ENCODE results near the gene DARS1.

The DARS1 gene

GRCh38 chr2:136013955-136014354 lies 28.5 kb upstream of the DARS1 start:
- no peaks in the 10 kb centered on the region for H3K4me1 ChIP-seq (ENCODE audit: insufficient read depth, low read length)
- DNase-seq (no peak), ATAC-seq (ENCODE audit: insufficient read depth, low read depth) (no peak)
- no peaks in the 10 kb centered on the region for H3K9me3 ChIP-seq (ENCODE audit: insufficient read depth, low read length, severe bottlenecking)
- H3K36me3 ChIP-seq (ENCODE audit: insufficient read depth, low read length): no peaks in the 10 kb centered on the region
- H3K27me3 ChIP-seq (ENCODE audit: insufficient read depth, low read length, poor library complexity): no peaks in the 10 kb centered on the region
- no peaks in the 10 kb centered on the region for H4K20me1 ChIP-seq (ENCODE audit: insufficient read depth, low read length)
- TF ChIP-seq, protein P1, sequence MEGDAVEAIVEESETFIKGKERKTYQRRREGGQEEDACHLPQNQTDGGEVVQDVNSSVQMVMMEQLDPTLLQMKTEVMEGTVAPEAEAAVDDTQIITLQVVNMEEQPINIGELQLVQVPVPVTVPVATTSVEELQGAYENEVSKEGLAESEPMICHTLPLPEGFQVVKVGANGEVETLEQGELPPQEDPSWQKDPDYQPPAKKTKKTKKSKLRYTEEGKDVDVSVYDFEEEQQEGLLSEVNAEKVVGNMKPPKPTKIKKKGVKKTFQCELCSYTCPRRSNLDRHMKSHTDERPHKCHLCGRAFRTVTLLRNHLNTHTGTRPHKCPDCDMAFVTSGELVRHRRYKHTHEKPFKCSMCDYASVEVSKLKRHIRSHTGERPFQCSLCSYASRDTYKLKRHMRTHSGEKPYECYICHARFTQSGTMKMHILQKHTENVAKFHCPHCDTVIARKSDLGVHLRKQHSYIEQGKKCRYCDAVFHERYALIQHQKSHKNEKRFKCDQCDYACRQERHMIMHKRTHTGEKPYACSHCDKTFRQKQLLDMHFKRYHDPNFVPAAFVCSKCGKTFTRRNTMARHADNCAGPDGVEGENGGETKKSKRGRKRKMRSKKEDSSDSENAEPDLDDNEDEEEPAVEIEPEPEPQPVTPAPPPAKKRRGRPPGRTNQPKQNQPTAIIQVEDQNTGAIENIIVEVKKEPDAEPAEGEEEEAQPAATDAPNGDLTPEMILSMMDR (IDR thresholded peaks at IDR 0.05; ENCODE audit: borderline replicate concordance, extremely low read depth, low read length, poor library complexity, severe bottlenecking): no peak
- no peak for TF ChIP-seq EZH2 (IDR thresholded peaks at IDR 0.05; ENCODE audit: borderline replicate concordance, low read depth, low read length, severe bottlenecking)
- no peak overlapping the region for H3K9ac ChIP-seq (ENCODE audit: low read depth, low read length)
- H3K27ac ChIP-seq (ENCODE audit: low read length): no peak overlapping the region
- H3K4me3 ChIP-seq (ENCODE audit: low read depth in 1 of 2, low read length in 2 of 2): no peak overlapping the region
- no peaks in the 10 kb centered on the region for H3K79me2 ChIP-seq (ENCODE audit: insufficient read depth, low read length)
- no peak overlapping the region for H2AFZ ChIP-seq (ENCODE audit: low read depth, low read length)
- H3K4me2 ChIP-seq (ENCODE audit: insufficient read depth, low read length): no peak overlapping the region

- Histone ChIP-seq H3K4me2 (ENCODE audit: insufficient read depth, low read length) (no peak overlapping the region), H4K20me1 (ENCODE audit: insufficient read depth, low read length) (no peaks in the 10 kb centered on the region), H3K79me2 (ENCODE audit: insufficient read depth, low read length) (no peaks in the 10 kb centered on the region), H3K27me3 (ENCODE audit: insufficient read depth, low read length, poor library complexity) (no peaks in the 10 kb centered on the region), H3K4me1 (ENCODE audit: insufficient read depth, low read length) (peaks cover 5% of the 10 kb centered on the region), H2AFZ (ENCODE audit: low read depth, low read length) (no peak overlapping the region), H3K4me3 (ENCODE audit: low read depth in 1 of 2, low read length in 2 of 2) (no peak overlapping the region), H3K9ac (ENCODE audit: low read depth, low read length) (no peak overlapping the region), H3K36me3 (ENCODE audit: insufficient read depth, low read length) (no peaks in the 10 kb centered on the region), H3K27ac (ENCODE audit: low read length) (no peak overlapping the region), H3K9me3 (ENCODE audit: insufficient read depth, low read length, severe bottlenecking) (no peaks in the 10 kb centered on the region)
- ATAC-seq (ENCODE audit: insufficient read depth, low read depth) (no peak), DNase-seq (no peak)
- no peak for TF ChIP-seq EZH2 (IDR thresholded peaks at IDR 0.05; ENCODE audit: borderline replicate concordance, low read depth, low read length, severe bottlenecking)
- TF ChIP-seq, protein P1 (IDR thresholded peaks at IDR 0.05; ENCODE audit: borderline replicate concordance, extremely low read depth, low read length, poor library complexity, severe bottlenecking): no peak
Measured at GRCh38 chr2:136013136-136013685, 27.8 kb upstream of the DARS1 start.

DNA sequence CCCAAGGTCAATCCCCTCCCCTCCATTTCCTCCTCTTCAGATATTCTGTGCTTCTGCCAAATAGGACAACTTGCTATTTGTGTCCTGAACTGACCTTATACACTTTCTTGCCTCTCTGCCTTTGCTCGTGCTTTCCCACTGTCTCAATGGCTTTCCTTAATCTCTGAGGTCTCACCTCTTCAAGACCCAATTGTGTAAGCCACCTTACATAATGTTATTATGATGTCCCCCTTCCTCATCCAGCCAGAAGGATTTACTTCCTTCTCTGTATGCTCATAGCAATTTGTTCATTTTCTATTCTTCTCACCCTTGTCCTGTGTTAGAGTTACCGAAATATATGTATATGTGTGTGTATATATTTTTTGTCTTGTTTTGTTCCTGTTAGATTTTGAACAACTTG lies 26.9 kb upstream of the DARS1 start:
- TF ChIP-seq EZH2 (IDR thresholded peaks at IDR 0.05; ENCODE audit: borderline replicate concordance, low read depth, low read length, severe bottlenecking): no peak
- TF ChIP-seq, protein P1 (IDR thresholded peaks at IDR 0.05; ENCODE audit: borderline replicate concordance, extremely low read depth, low read length, poor library complexity, severe bottlenecking): no peak
- ATAC-seq (ENCODE audit: insufficient read depth, low read depth) (no peak), DNase-seq (no peak)
- Histone ChIP-seq H2AFZ (ENCODE audit: low read depth, low read length) (no peak overlapping the region), H3K9me3 (ENCODE audit: insufficient read depth, low read length, severe bottlenecking) (no peaks in the 10 kb centered on the region), H4K20me1 (ENCODE audit: insufficient read depth, low read length) (no peaks in the 10 kb centered on the region), H3K27me3 (ENCODE audit: insufficient read depth, low read length, poor library complexity) (no peaks in the 10 kb centered on the region), H3K4me1 (ENCODE audit: insufficient read depth, low read length) (peaks cover 7% of the 10 kb centered on the region), H3K4me3 (ENCODE audit: low read depth in 1 of 2, low read length in 2 of 2) (no peak overlapping the region), H3K27ac (ENCODE audit: low read length) (no peak overlapping the region), H3K36me3 (ENCODE audit: insufficient read depth, low read length) (no peaks in the 10 kb centered on the region), H3K9ac (ENCODE audit: low read depth, low read length) (no peak overlapping the region), H3K79me2 (ENCODE audit: insufficient read depth, low read length) (no peaks in the 10 kb centered on the region), H3K4me2 (ENCODE audit: insufficient read depth, low read length) (no peak overlapping the region)

GRCh38 chr2:136010126-136010525 lies 24.7 kb upstream of the DARS1 start:
- Histone ChIP-seq H3K36me3 (ENCODE audit: insufficient read depth, low read length) (no peaks in the 10 kb centered on the region), H2AFZ (ENCODE audit: low read depth, low read length) (no peak overlapping the region), H3K4me1 (ENCODE audit: insufficient read depth, low read length) (peaks cover 7% of the 10 kb centered on the region), H3K79me2 (ENCODE audit: insufficient read depth, low read length) (no peaks in the 10 kb centered on the region), H3K9ac (ENCODE audit: low read depth, low read length) (no peak overlapping the region), H3K4me3 (ENCODE audit: low read depth in 1 of 2, low read length in 2 of 2) (no peak overlapping the region), H3K4me2 (ENCODE audit: insufficient read depth, low read length) (no peak overlapping the region), H4K20me1 (ENCODE audit: insufficient read depth, low read length) (no peaks in the 10 kb centered on the region), H3K27ac (ENCODE audit: low read length) (no peak overlapping the region), H3K9me3 (ENCODE audit: insufficient read depth, low read length, severe bottlenecking) (no peaks in the 10 kb centered on the region), H3K27me3 (ENCODE audit: insufficient read depth, low read length, poor library complexity) (no peaks in the 10 kb centered on the region)
- no peak for ATAC-seq (ENCODE audit: insufficient read depth, low read depth)
- DNase-seq: no peak
- TF ChIP-seq, protein P1 (IDR thresholded peaks at IDR 0.05; ENCODE audit: borderline replicate concordance, extremely low read depth, low read length, poor library complexity, severe bottlenecking): no peak
- no peak for TF ChIP-seq EZH2 (IDR thresholded peaks at IDR 0.05; ENCODE audit: borderline replicate concordance, low read depth, low read length, severe bottlenecking)

Measured in DND-41 (cell line).